ENCODE measurements around the gene PKHD1.

- TF ChIP-seq, protein P1, sequence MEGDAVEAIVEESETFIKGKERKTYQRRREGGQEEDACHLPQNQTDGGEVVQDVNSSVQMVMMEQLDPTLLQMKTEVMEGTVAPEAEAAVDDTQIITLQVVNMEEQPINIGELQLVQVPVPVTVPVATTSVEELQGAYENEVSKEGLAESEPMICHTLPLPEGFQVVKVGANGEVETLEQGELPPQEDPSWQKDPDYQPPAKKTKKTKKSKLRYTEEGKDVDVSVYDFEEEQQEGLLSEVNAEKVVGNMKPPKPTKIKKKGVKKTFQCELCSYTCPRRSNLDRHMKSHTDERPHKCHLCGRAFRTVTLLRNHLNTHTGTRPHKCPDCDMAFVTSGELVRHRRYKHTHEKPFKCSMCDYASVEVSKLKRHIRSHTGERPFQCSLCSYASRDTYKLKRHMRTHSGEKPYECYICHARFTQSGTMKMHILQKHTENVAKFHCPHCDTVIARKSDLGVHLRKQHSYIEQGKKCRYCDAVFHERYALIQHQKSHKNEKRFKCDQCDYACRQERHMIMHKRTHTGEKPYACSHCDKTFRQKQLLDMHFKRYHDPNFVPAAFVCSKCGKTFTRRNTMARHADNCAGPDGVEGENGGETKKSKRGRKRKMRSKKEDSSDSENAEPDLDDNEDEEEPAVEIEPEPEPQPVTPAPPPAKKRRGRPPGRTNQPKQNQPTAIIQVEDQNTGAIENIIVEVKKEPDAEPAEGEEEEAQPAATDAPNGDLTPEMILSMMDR (IDR thresholded peaks at IDR 0.05) = no peak
- no peak for TF ChIP-seq EZH2 (IDR thresholded peaks at IDR 0.05; ENCODE audit: borderline replicate concordance, insufficient read depth, low read depth, low read length, poor library complexity, severe bottlenecking)
Measured at GRCh38 chr6:51626391-51626790, 461.0 kb downstream of the PKHD1 start.

Data from B cell (primary cell).